Inferior parietal cortex (tissue), 1 donor: ENCODE measurements around the gene KSR1.

Source experiments
- DNase-seq: peaks from one replicate; pipeline ENCODE4 v3.0.0-alpha.2; 2016; ENCODE audit errors: extremely low spot score

KSR1 gene

GRCh38 chr17:27535178-27535928, 79.1 kb downstream of the KSR1 start:
- no peak for DNase-seq

- DNase-seq = no peak
Observed at GRCh38 chr17:27535975-27536374, 79.7 kb downstream of the KSR1 start.

GRCh38 chr17:27536781-27537180, 80.5 kb downstream of the KSR1 start:
- no peak for DNase-seq

GRCh38 chr17:27538156-27538955, 82.1 kb downstream of the KSR1 start:
- DNase-seq = no peak

GRCh38 chr17:27539152-27539551, 82.9 kb downstream of the KSR1 start:
- DNase-seq = no peak

GRCh38 chr17:27539794-27540317, 83.6 kb downstream of the KSR1 start:
- DNase-seq = no peak

GRCh38 chr17:27540318-27541101, 84.3 kb downstream of the KSR1 start:
- DNase-seq = no peak

GRCh38 chr17:27541301-27542023, 85.2 kb downstream of the KSR1 start:
- no peak for DNase-seq

GRCh38 chr17:27542841-27543463, 86.7 kb downstream of the KSR1 start:
- no peak for DNase-seq

GRCh38 chr17:27543464-27543856, 87.2 kb downstream of the KSR1 start:
- DNase-seq = no peak

GRCh38 chr17:27543958-27544349, 87.7 kb downstream of the KSR1 start:
- no peak for DNase-seq

GRCh38 chr17:27544350-27545131, 88.3 kb downstream of the KSR1 start:
- no peak for DNase-seq

GRCh38 chr17:27545562-27546229, 89.4 kb downstream of the KSR1 start:
- no peak for DNase-seq

- DNase-seq = no peak
Observed at GRCh38 chr17:27546624-27547300, 90.5 kb downstream of the KSR1 start.

- no peak for DNase-seq
Observed at GRCh38 chr17:27547301-27547683, 91.0 kb downstream of the KSR1 start.

- DNase-seq = no peak
Observed at GRCh38 chr17:27548369-27548768, 92.1 kb downstream of the KSR1 start.

GRCh38 chr17:27549251-27549893, 93.1 kb downstream of the KSR1 start:
- DNase-seq = peak; percentile 42

GRCh38 chr17:27550291-27550930, 94.2 kb downstream of the KSR1 start:
- no peak for DNase-seq
